ENCODE data around the gene PNMA8B.
A peak's percentile ranks its signal among the peaks of the same experiment; 100 is the strongest.

The PNMA8B gene

GRCh38 chr19:46488551-46488950 lies 7.1 kb downstream of the PNMA8B start:
- Histone ChIP-seq H3K27me3 (ENCODE audit: control insufficient read depth, low read length) (peaks cover 41% of the 10 kb centered on the region), H3F3A (ENCODE audit: control insufficient read depth, insufficient read depth) (no peaks in the 10 kb centered on the region), H3K9me3 (ENCODE audit: control insufficient read depth, insufficient read depth, low read length) (no peaks in the 10 kb centered on the region), H3K79me2 (ENCODE audit: control insufficient read depth, low read length) (no peaks in the 10 kb centered on the region), H4K20me1 (ENCODE audit: control insufficient read depth, insufficient read depth, low read depth, low read length) (no peaks in the 10 kb centered on the region), H3K4me1 (ENCODE audit: control insufficient read depth, low read length) (peaks cover 6% of the 10 kb centered on the region), H3K36me3 (ENCODE audit: control insufficient read depth, low read length) (no peaks in the 10 kb centered on the region), H3K4me3 (ENCODE audit: low read length) (no peak overlapping the region), H3K9me2 (replicated peaks; ENCODE audit: control insufficient read depth, low read length) (no peaks in the 10 kb centered on the region), H3K27ac (ENCODE audit: low read depth, low read length) (no peak overlapping the region), H3K4me2 (ENCODE audit: low read length) (no peak overlapping the region)
- TF ChIP-seq EZH2phosphoT487 (IDR thresholded peaks at IDR 0.05; ENCODE audit: borderline replicate concordance, low read length) = no peak
- no peak for TF ChIP-seq CTCF (IDR thresholded peaks at IDR 0.05; ENCODE audit: low read depth, low read length, poor library complexity, severe bottlenecking)

- H3K9me2 ChIP-seq (replicated peaks; ENCODE audit: control insufficient read depth, low read length) = no peaks in the 10 kb centered on the region
- H3K27me3 ChIP-seq (ENCODE audit: control insufficient read depth, low read length) = peaks cover 39% of the 10 kb centered on the region
- peaks cover under 1% of the 10 kb centered on the region; the same call in 1 of the 2 replicates for H3K4me1 ChIP-seq (ENCODE audit: control insufficient read depth, low read length)
- no peak overlapping the region for H3K4me2 ChIP-seq (ENCODE audit: low read length)
- H3F3A ChIP-seq (ENCODE audit: control insufficient read depth, insufficient read depth) = no peaks in the 10 kb centered on the region
- H3K27ac ChIP-seq (ENCODE audit: low read depth, low read length) = no peak overlapping the region
- no peaks in the 10 kb centered on the region for H3K79me2 ChIP-seq (ENCODE audit: control insufficient read depth, low read length)
- H3K9me3 ChIP-seq (ENCODE audit: control insufficient read depth, insufficient read depth, low read length) = no peaks in the 10 kb centered on the region
- no peaks in the 10 kb centered on the region for H3K36me3 ChIP-seq (ENCODE audit: control insufficient read depth, low read length)
- H3K4me3 ChIP-seq (ENCODE audit: low read length) = no peak overlapping the region
- TF ChIP-seq CTCF (IDR thresholded peaks at IDR 0.05; ENCODE audit: low read depth, low read length, poor library complexity, severe bottlenecking) = peak; percentile 80
- TF ChIP-seq EZH2phosphoT487 (IDR thresholded peaks at IDR 0.05; ENCODE audit: borderline replicate concordance, low read length) = no peak
- no peaks in the 10 kb centered on the region for H4K20me1 ChIP-seq (ENCODE audit: control insufficient read depth, insufficient read depth, low read depth, low read length)
These were observed 7.7 kb downstream of the PNMA8B start for GRCh38 chr19:46487802-46488445.

DNA sequence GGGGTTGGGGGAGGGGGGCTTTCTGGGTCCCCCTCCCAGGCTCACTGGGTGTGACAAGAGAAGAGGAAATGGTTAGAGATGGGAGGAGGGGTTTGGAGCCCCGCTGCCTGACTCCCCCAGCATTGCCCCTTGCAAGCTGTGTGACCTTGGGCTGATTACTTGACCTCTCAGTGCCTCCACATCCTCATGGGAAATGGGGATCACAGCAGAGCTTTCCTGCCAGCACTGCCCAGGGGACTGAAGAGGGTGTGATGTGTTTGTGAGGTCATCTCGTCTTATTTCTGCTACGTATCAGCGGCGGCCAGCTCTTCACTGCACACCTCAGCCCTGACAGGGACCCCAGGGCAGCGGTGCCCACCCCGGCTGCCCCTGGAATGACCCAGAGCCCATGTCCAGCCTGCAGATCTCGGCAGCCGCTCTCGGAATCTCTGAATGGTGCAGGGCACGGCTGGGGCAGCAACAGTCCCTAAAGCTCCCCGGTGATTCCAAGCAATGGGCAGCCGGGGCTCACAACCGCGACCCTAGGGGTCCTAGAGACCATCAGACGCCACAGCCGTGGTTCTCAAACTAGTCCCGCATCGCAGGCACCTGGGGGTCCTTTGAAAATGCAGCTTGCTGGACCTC lies 8.4 kb downstream of the PNMA8B start:
- Histone ChIP-seq H3K36me3 (ENCODE audit: control insufficient read depth, low read length) (no peaks in the 10 kb centered on the region), H4K20me1 (ENCODE audit: control insufficient read depth, insufficient read depth, low read depth, low read length) (no peaks in the 10 kb centered on the region), H3F3A (ENCODE audit: control insufficient read depth, insufficient read depth) (no peaks in the 10 kb centered on the region), H3K4me3 (ENCODE audit: low read length) (no peak overlapping the region), H3K9me3 (ENCODE audit: control insufficient read depth, insufficient read depth, low read length) (no peaks in the 10 kb centered on the region), H3K27me3 (ENCODE audit: control insufficient read depth, low read length) (peaks cover 33% of the 10 kb centered on the region), H3K9me2 (replicated peaks; ENCODE audit: control insufficient read depth, low read length) (no peaks in the 10 kb centered on the region), H3K4me1 (ENCODE audit: control insufficient read depth, low read length) (no peaks in the 10 kb centered on the region), H3K79me2 (ENCODE audit: control insufficient read depth, low read length) (no peaks in the 10 kb centered on the region), H3K4me2 (ENCODE audit: low read length) (no peak overlapping the region), H3K27ac (ENCODE audit: low read depth, low read length) (no peak overlapping the region)
- TF ChIP-seq EZH2phosphoT487 (IDR thresholded peaks at IDR 0.05; ENCODE audit: borderline replicate concordance, low read length) = no peak
- no peak for TF ChIP-seq CTCF (IDR thresholded peaks at IDR 0.05; ENCODE audit: low read depth, low read length, poor library complexity, severe bottlenecking)
